ENCODE results near the gene SNED1. TPM values are rescaled to one million over a fixed set of nuclear protein-coding genes. Genes with fewer than 3 reads are reported as not detected.

Gene SNED1
- total RNA-seq, 1 experiment from 2014 or later: 22.0 TPM

DNA sequence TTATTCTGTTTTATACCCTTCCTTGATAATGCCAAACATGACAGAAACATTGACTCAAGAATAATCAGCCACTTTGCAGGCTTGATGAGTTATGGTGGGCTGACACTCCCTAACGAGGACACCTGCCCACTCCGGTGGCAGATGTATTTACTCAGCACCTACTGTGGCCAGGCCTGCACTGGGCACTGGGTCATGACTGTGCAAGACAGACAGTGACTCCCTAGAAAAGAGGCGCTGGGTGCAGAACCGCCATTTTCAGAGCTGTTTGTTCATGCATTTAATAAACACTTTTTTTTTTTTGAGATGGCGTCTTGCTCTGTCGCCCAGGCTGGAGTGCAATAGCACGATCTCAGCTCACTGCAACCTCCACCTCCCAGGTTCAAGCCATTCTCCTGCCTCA, 32.5 kb downstream of the SNED1 start:
- no peaks in the 10 kb centered on the region for H3K4me1 Mint-ChIP-seq (ENCODE audit: insufficient read depth, unreplicated experiment)
- CTCF ChIA-PET: no interaction called here
- H3K27me3 Mint-ChIP-seq (ENCODE audit: insufficient read depth, unreplicated experiment): no peaks in the 10 kb centered on the region
- POLR2A ChIA-PET: interaction anchor here (0.7 kb wide), 1 partner anchor 289 kb away, joined by 3 read pairs; no protein-coding TSS in a partner anchor
- no TSS peak for BruUV-seq (replicated peaks)
- intact Hi-C loops (cut with micrococcal nuclease): no loop called here
- peaks cover 24% of the 10 kb centered on the region for H3K36me3 Mint-ChIP-seq (ENCODE audit: insufficient read depth, unreplicated experiment)
- H3K4me3 Mint-ChIP-seq (ENCODE audit: unreplicated experiment): no peak overlapping the region
- TF ChIP-seq, protein P1, sequence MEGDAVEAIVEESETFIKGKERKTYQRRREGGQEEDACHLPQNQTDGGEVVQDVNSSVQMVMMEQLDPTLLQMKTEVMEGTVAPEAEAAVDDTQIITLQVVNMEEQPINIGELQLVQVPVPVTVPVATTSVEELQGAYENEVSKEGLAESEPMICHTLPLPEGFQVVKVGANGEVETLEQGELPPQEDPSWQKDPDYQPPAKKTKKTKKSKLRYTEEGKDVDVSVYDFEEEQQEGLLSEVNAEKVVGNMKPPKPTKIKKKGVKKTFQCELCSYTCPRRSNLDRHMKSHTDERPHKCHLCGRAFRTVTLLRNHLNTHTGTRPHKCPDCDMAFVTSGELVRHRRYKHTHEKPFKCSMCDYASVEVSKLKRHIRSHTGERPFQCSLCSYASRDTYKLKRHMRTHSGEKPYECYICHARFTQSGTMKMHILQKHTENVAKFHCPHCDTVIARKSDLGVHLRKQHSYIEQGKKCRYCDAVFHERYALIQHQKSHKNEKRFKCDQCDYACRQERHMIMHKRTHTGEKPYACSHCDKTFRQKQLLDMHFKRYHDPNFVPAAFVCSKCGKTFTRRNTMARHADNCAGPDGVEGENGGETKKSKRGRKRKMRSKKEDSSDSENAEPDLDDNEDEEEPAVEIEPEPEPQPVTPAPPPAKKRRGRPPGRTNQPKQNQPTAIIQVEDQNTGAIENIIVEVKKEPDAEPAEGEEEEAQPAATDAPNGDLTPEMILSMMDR (IDR thresholded peaks at IDR 0.05; ENCODE audit: unreplicated experiment): no peak
- no peak for DNase-seq (ENCODE audit: unreplicated experiment)
- H3K9me3 Mint-ChIP-seq (ENCODE audit: unreplicated experiment): peaks cover 8% of the 10 kb centered on the region
- H3K27ac Mint-ChIP-seq (ENCODE audit: low read depth, unreplicated experiment): no peak overlapping the region

DNA sequence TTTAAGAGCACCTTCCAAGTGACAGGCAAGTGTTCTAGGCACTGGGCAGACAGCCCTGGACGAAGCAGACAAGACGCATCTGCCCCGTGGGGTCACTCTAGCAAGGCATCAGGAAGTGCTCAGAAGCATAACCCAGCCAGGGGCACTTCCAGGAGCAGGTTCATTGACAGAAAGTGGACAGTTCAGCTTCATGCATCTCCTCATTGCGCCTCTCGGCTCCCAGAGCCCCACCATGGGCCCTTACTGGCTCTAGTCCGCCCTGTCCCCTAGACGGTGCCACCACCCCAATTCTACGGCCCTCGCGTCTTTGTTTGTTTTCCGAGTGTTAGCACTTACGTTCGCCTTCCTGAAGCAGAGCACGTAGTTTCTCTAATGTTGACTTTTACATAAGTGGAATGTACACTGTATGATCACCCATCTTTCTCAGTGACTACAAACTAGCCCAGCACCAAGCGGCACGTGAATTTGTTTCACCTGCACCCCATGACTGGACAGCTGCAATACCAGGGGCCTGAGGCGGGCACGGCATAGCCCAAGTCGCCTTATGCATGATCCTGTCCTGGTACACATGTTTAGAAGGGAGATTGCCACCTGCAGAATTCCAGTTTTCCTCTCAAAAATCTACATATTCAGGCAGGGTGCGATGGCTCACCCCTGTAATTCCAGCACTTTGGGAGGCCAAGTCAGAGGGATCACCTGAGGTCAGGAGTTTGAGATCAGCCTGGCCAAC, 33.2 kb downstream of the SNED1 start:
- Mint-ChIP-seq H3K36me3 (ENCODE audit: insufficient read depth, unreplicated experiment) (peaks cover 24% of the 10 kb centered on the region), H3K9me3 (ENCODE audit: unreplicated experiment) (peaks cover 3% of the 10 kb centered on the region), H3K27ac (ENCODE audit: low read depth, unreplicated experiment) (no peak overlapping the region), H3K4me1 (ENCODE audit: insufficient read depth, unreplicated experiment) (no peaks in the 10 kb centered on the region), H3K27me3 (ENCODE audit: insufficient read depth, unreplicated experiment) (no peaks in the 10 kb centered on the region), H3K4me3 (ENCODE audit: unreplicated experiment) (no peak overlapping the region)
- BruUV-seq (replicated peaks): no TSS peak
- intact Hi-C loops (cut with micrococcal nuclease): no loop called here
- TF ChIP-seq, protein P1 (IDR thresholded peaks at IDR 0.05; ENCODE audit: unreplicated experiment): no peak
- ChIA-PET POLR2A (interaction anchor here (0.7 kb wide), 1 partner anchor 290 kb away, joined by 3 read pairs; no protein-coding TSS in a partner anchor), CTCF (no interaction called here)
- DNase-seq (ENCODE audit: unreplicated experiment): no peak

DNA sequence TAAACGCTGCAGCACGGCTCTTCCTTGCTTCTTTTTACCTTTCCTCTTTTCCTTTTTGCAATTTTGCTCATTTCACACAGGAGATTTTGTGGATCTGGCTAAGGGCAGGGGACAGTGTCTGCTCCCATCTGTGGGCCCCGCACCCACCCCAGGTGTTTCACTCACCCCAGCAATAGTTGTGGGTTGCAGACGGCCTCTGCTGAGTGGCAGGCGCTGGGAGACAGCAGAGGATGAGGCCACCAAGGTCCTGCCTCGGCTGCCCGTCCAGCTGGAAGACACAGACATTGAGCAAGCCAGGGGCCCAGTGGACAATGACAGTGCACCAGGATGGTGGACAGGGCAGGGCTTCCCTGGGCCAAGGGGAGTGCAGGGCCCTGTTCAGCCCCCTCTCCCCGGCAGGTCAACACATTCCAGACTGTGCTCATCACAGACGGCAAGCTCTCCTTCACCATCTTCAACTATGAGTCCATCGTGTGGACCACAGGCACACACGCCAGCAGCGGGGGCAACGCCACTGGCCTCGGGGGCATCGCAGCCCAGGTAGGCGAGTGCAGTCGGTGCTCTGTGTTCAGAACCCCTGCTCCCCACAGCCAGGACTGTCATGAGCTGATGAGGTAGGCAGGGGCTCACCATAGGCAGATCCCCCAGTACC, 35.0 kb downstream of the SNED1 start:
- no peak overlapping the region for H3K27ac Mint-ChIP-seq (ENCODE audit: low read depth, unreplicated experiment)
- ChIA-PET POLR2A (no interaction called here), CTCF (no interaction called here)
- peaks cover 18% of the 10 kb centered on the region for H3K36me3 Mint-ChIP-seq (ENCODE audit: insufficient read depth, unreplicated experiment)
- no peaks in the 10 kb centered on the region for H3K27me3 Mint-ChIP-seq (ENCODE audit: insufficient read depth, unreplicated experiment)
- TF ChIP-seq, protein P1 (IDR thresholded peaks at IDR 0.05; ENCODE audit: unreplicated experiment): no peak
- no TSS peak for BruUV-seq (replicated peaks)
- DNase-seq (ENCODE audit: unreplicated experiment): no peak
- no peaks in the 10 kb centered on the region for H3K9me3 Mint-ChIP-seq (ENCODE audit: unreplicated experiment)
- intact Hi-C loops (cut with micrococcal nuclease): no loop called here
- H3K4me3 Mint-ChIP-seq (ENCODE audit: unreplicated experiment): no peak overlapping the region
- H3K4me1 Mint-ChIP-seq (ENCODE audit: insufficient read depth, unreplicated experiment): no peaks in the 10 kb centered on the region

DNA sequence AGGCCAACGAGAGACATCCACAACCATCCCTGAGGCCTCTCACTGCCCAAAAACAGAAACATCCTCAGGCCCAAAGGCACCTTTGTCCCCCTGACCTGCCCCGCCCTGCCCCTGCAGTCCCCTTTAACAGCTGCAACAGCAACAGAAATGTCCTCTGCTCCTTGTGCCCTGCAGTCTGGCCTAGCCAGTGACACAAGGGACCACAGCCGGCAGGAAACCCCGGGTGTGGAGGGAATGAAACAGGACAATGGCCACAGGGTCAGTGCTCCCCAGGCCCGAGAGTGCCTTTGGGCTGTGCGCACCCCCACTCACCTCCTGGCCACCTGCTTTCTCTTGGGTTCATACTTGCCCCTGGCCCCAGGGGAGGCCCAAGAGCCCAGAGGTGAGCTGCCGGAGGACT, 35.6 kb downstream of the SNED1 start:
- intact Hi-C loops (cut with micrococcal nuclease): no loop called here
- Mint-ChIP-seq H3K27me3 (ENCODE audit: insufficient read depth, unreplicated experiment) (no peaks in the 10 kb centered on the region), H3K36me3 (ENCODE audit: insufficient read depth, unreplicated experiment) (peaks cover 18% of the 10 kb centered on the region), H3K9me3 (ENCODE audit: unreplicated experiment) (no peaks in the 10 kb centered on the region), H3K27ac (ENCODE audit: low read depth, unreplicated experiment) (no peak overlapping the region), H3K4me1 (ENCODE audit: insufficient read depth, unreplicated experiment) (no peaks in the 10 kb centered on the region), H3K4me3 (ENCODE audit: unreplicated experiment) (no peak overlapping the region)
- POLR2A ChIA-PET: no interaction called here
- CTCF ChIA-PET: no interaction called here
- TF ChIP-seq, protein P1 (IDR thresholded peaks at IDR 0.05; ENCODE audit: unreplicated experiment): no peak
- BruUV-seq (replicated peaks): no TSS peak
- no peak for DNase-seq (ENCODE audit: unreplicated experiment)

Data from MCF 10A (cell line).